Hematopoietic multipotent progenitor cell treated with erythropoietin and hydrocortisone succinate and interleukin-3 and kit ligand, for 15 days (in vitro differentiated cells): ENCODE data around the gene OVCA2.

Experiments
- DNase-seq: peaks from one replicate; pipeline ENCODE4 v3.0.0-alpha.2; 2015; ENCODE audit warnings: low spot score

OVCA2 gene

GRCh38 chr17:2013994-2014317 lies 27.9 kb upstream of the OVCA2 start:
- DNase-seq, result no peak

- DNase-seq, result no peak
Measured at GRCh38 chr17:2015314-2015713, 26.5 kb upstream of the OVCA2 start.

GRCh38 chr17:2016494-2016893 lies 25.3 kb upstream of the OVCA2 start:
- DNase-seq, result no peak

GRCh38 chr17:2017274-2017941 lies 24.4 kb upstream of the OVCA2 start:
- DNase-seq, result no peak

GRCh38 chr17:2018716-2019510 lies 22.9 kb upstream of the OVCA2 start:
- no peak for DNase-seq

GRCh38 chr17:2019723-2020122 lies 22.1 kb upstream of the OVCA2 start:
- no peak for DNase-seq

GRCh38 chr17:2020721-2021120 lies 21.1 kb upstream of the OVCA2 start:
- no peak for DNase-seq

- no peak for DNase-seq
Measured at GRCh38 chr17:2022647-2023240, 19.1 kb upstream of the OVCA2 start.

GRCh38 chr17:2023256-2023655 lies 18.6 kb upstream of the OVCA2 start:
- DNase-seq, result no peak

GRCh38 chr17:2023692-2024571 lies 17.9 kb upstream of the OVCA2 start:
- DNase-seq, result no peak

GRCh38 chr17:2024572-2025219 lies 17.1 kb upstream of the OVCA2 start:
- DNase-seq, result no peak

- DNase-seq, result no peak
Measured at GRCh38 chr17:2025220-2025621, 16.6 kb upstream of the OVCA2 start, which contains the start of gene RTN4RL1. TSS of gene RTN4RL1 (minus strand) at chr17:2025334. CDS start at chr17:2024865, 469 bp downstream.

- no peak for DNase-seq
Measured at GRCh38 chr17:2025622-2026309, 16.1 kb upstream of the OVCA2 start.

- DNase-seq, result no peak
Measured at GRCh38 chr17:2027528-2028233, 14.1 kb upstream of the OVCA2 start.

GRCh38 chr17:2028234-2028614 lies 13.6 kb upstream of the OVCA2 start:
- no peak for DNase-seq

GRCh38 chr17:2028737-2029136 lies 13.1 kb upstream of the OVCA2 start:
- DNase-seq, result no peak

GRCh38 chr17:2029911-2030778 lies 11.7 kb upstream of the OVCA2 start, which contains the start of gene DPH1:
TSS of gene DPH1 (plus strand) at chr17:2030153. CDS start at chr17:2030170, 17 bp downstream.
- peak; percentile 88 for DNase-seq

GRCh38 chr17:2030779-2031163 lies 11.1 kb upstream of the OVCA2 start:
- DNase-seq, result no peak

- no peak for DNase-seq
Measured at GRCh38 chr17:2033153-2033552, 8.7 kb upstream of the OVCA2 start.
